B cell (primary cell): ENCODE data around the gene GRK6. TPM values are rescaled to one million over a fixed set of nuclear protein-coding genes. Genes with fewer than 3 reads are reported as not detected.

Source experiments
- ATAC-seq: fragments of 200-7000 bp; cut with Tn5 transposase; one replicate; pipeline ENCODE4 v1.10.0; 2021; ENCODE audit warnings: low read depth, mild to moderate bottlenecking, moderate number of reproducible peaks, moderate library complexity
- CTCF ChIA-PET: fragments of 350-600 bp; sonication (Branson Sonifier 250); formaldehyde crosslinking; loops from one replicate; lab custom pipeline; 2021; ENCODE audit warnings: antibody characterized with exemption, inconsistent platforms; lab: Charles Lee
- POLR2A ChIA-PET: fragments of 350-600 bp; sonication (Branson Sonifier 250); formaldehyde crosslinking; loops from one replicate; lab custom pipeline; 2021; ENCODE audit warnings: antibody characterized with exemption; lab: Charles Lee
- DNase-seq: peaks from one replicate; pipeline ENCODE4 v3.0.0; 2013
- H2AFZ ChIP-seq: 2 replicates; pipeline ENCODE4 v1.6.1; 2012; ENCODE audit warnings: mild to moderate bottlenecking, low read depth, low read length; ENCODE audit not compliant: insufficient read depth, poor library complexity, severe bottlenecking
- H3K27ac ChIP-seq, 2 donors: 1 replicate in 1 of 2; 2 replicates in 1 of 2; pipeline ENCODE4 v1.5.1; 2012 to 2013; ENCODE audit warnings: low read length in 2 of 2, mild to moderate bottlenecking in 2 of 2, moderate library complexity in 1 of 2
- H3K27me3 ChIP-seq, 4 experiments: fragments of 200-600 bp in 1 of 4; sonication (generic) in 1 of 4; replicated peaks in 1 of 4; 1 replicate in 2 of 4; 2 replicates in 2 of 4; pipeline versions ENCODE4 v1.6.1 to v1.7.0; 2013 to 2016; ENCODE audit warnings: low read length in 3 of 4, mild to moderate bottlenecking in 2 of 4, mixed read lengths in 1 of 4, moderate library complexity in 1 of 4; ENCODE audit not compliant: insufficient read depth in 4 of 4, control insufficient read depth in 3 of 4; ENCODE audit errors: control extremely low read depth in 1 of 4
- H3K36me3 ChIP-seq, 2 experiments: replicated peaks in 1 of 2; 1 replicate in 1 of 2; 2 replicates in 1 of 2; pipeline versions ENCODE4 v1.6.1 to v1.7.1; 2013; ENCODE audit warnings: low read length in 1 of 2; ENCODE audit not compliant: insufficient read depth in 2 of 2, control insufficient read depth in 1 of 2; ENCODE audit errors: control extremely low read depth in 1 of 2, extremely low read depth in 1 of 2
- H3K4me1 ChIP-seq, 2 donors: fragments of 200-600 bp in 1 of 2; sonication (generic) in 1 of 2; 1 replicate in 1 of 2; 2 replicates in 1 of 2; pipeline versions ENCODE4 v1.5.1 to v1.6.1; 2013 to 2017; ENCODE audit warnings: low read length in 2 of 2; ENCODE audit not compliant: control insufficient read depth in 2 of 2, insufficient read depth in 2 of 2
- H3K4me2 ChIP-seq: replicated peaks from 2 replicates; pipeline ENCODE3; 2012; ENCODE audit warnings: mild to moderate bottlenecking, low read depth, low read length; ENCODE audit not compliant: poor library complexity, severe bottlenecking
- H3K4me3 ChIP-seq, 5 experiments: fragments of 200-600 bp in 1 of 5; sonication (generic) in 1 of 5; 1 replicate in 3 of 5; 2 replicates in 2 of 5; pipeline versions ENCODE4 v1.5.1 to v1.7.0; 2011 to 2016; ENCODE audit warnings: low read length in 4 of 5, mild to moderate bottlenecking in 4 of 5, low read depth in 2 of 5, control low read depth in 1 of 5, moderate library complexity in 1 of 5; ENCODE audit not compliant: insufficient read depth in 1 of 5; ENCODE audit errors: control extremely low read depth in 1 of 5, extremely low read depth in 1 of 5
- H3K79me2 ChIP-seq: fragments of 200-600 bp; sonication (generic); one replicate; pipeline ENCODE4 v1.6.0; 2016; ENCODE audit warnings: low read length; ENCODE audit not compliant: control insufficient read depth, insufficient read depth
- H3K9ac ChIP-seq: fragments of 200-600 bp; sonication (generic); 2 replicates; pipeline ENCODE4 v1.6.1; 2017; ENCODE audit warnings: mild to moderate bottlenecking, low read length, moderate library complexity
- H3K9me3 ChIP-seq, 3 donors: one replicate each; pipeline versions ENCODE4 v1.6.1 to v1.7.1; 2013; ENCODE audit warnings: low read length in 2 of 3; ENCODE audit not compliant: control insufficient read depth in 2 of 3, insufficient read depth in 1 of 3; ENCODE audit errors: control extremely low read depth in 1 of 3
- H4K20me1 ChIP-seq: 2 replicates; pipeline ENCODE4 v1.6.0; 2012; ENCODE audit warnings: mild to moderate bottlenecking, low read length; ENCODE audit not compliant: insufficient read depth, control insufficient read depth, poor library complexity, severe bottlenecking
- H3K27ac Mint-ChIP-seq: one replicate; pipeline ENCODE4 v1.8.0; 2021; ENCODE audit warnings: mixed read lengths
- H3K27me3 Mint-ChIP-seq: one replicate; pipeline ENCODE4 v1.8.0; 2021; ENCODE audit warnings: mixed read lengths
- H3K4me1 Mint-ChIP-seq: one replicate; pipeline ENCODE4 v1.8.0; 2021; ENCODE audit warnings: mixed read lengths
- H3K4me3 Mint-ChIP-seq: one replicate; pipeline ENCODE4 v1.8.0; 2021; ENCODE audit warnings: mixed read lengths
- H3K9me3 Mint-ChIP-seq: one replicate; pipeline ENCODE4 v1.8.0; 2022; ENCODE audit warnings: mixed read lengths; ENCODE audit not compliant: insufficient read depth
- CTCF ChIP-seq: fragments of 200-600 bp; IDR thresholded peaks from one replicate; pipeline ENCODE4 v1.8.0; 2022; ENCODE audit warnings: antibody characterized with exemption, mild to moderate bottlenecking
- EZH2 ChIP-seq: IDR thresholded peaks from 2 replicates; pipeline ENCODE4 v1.6.1; 2012; ENCODE audit warnings: borderline replicate concordance, low read depth, mild to moderate bottlenecking, moderate library complexity, low read length; ENCODE audit not compliant: insufficient read depth, poor library complexity, severe bottlenecking
- WGBS: methylation state at CpG from one replicate; pipeline ENCODE4 v1.1.5; 2013; ENCODE audit warnings: missing lambda C conversion rate; ENCODE audit not compliant: insufficient coverage; 5-methylcytosine and 5-hydroxymethylcytosine counted together
- intact Hi-C: fragments of 100-400 bp; cut with micrococcal nuclease; formaldehyde crosslinking; loops from one replicate; pipeline ENCODE4 v1.10.0; 2022
- polyA plus RNA-seq: library from polyadenylated mRNA; depleted of rRNA; stranded (reverse); fragments of >200 nt; gene quantifications from 2 replicates; pipeline ENCODE4 v1.2.3, GENCODE V29; 2012
- total RNA-seq, 2 donors: library from RNA; stranded (reverse); fragments of 120-200 nt in 1 of 2; gene quantifications; 1 replicate in 1 of 2; 2 replicates in 1 of 2; pipeline versions ENCODE4 v1.2.3 to v1.2.4, GENCODE V29; 2013 to 2022

Gene GRK6
- total and polyA plus RNA-seq, 2 donors (not counting 1 experiment from before 2014, with no cell fraction given): 155 to 173 TPM

GRCh38 chr5:177431317-177432142 lies 5.1 kb downstream of the GRK6 start:
- 3% methylated on average over 27 of the region's 29 CpGs for WGBS
- Histone ChIP-seq H4K20me1 (peaks cover 88% of the 10 kb centered on the region), H3K27me3 (no peaks in the 10 kb centered on the region), H2AFZ (no peak overlapping the region), H3K36me3 (peaks cover 0 to 78% of the 10 kb centered on the region in 2 experiments), H3K9me3 (no peaks in the 10 kb centered on the region), H3K79me2 (peaks cover 76% of the 10 kb centered on the region), H3K4me3 (peak overlapping the region in 4 of 5 experiments; percentile 29 to 35 (median 32)), H3K27ac (peak overlapping the region; percentile 92 to 96), H3K4me1 (peaks cover 63 to 83% of the 10 kb centered on the region in 2 donors), H3K9ac (peak overlapping the region; percentile 43), H3K4me2 (peak overlapping the region; percentile 90)
- ATAC-seq (peak; percentile 61), DNase-seq (peak; percentile 95)
- ChIA-PET POLR2A (interaction anchor here (0.6 to 6.8 kb wide), 12 partner anchors 14 to 895 kb away, joined by 3 to 103 read pairs (median 4); partner anchors contain the start of genes LMAN2, PDLIM7, PRR7 and RGS14), CTCF (interaction anchor here (0.5 to 12.4 kb wide), 13 partner anchors 9 to 686 kb away, joined by 3 to 152 read pairs (median 5); partner anchors contain the start of gene PRR7)
- Mint-ChIP-seq H3K4me1 (peaks cover 65% of the 10 kb centered on the region), H3K4me3 (peak overlapping the region; percentile 94), H3K27ac (peak overlapping the region; percentile 97), H3K9me3 (no peaks in the 10 kb centered on the region), H3K27me3 (no peaks in the 10 kb centered on the region)
- intact Hi-C loops: loop anchor here (1.0 kb wide), 3 partner anchors 15 to 27 kb away; partner anchors contain the start of gene PRR7
- TF ChIP-seq EZH2 (no peak), CTCF (no peak)
